ENCODE data around the gene DCST1. TPM values are rescaled to one million over a fixed set of nuclear protein-coding genes. Genes with fewer than 3 reads are reported as not detected.

Gene DCST1
- total and polyA plus RNA-seq, 2 of the 8 experiments (the other 6 are each of a cell fraction or from before 2014, with no cell fraction given) = not detected

DNA sequence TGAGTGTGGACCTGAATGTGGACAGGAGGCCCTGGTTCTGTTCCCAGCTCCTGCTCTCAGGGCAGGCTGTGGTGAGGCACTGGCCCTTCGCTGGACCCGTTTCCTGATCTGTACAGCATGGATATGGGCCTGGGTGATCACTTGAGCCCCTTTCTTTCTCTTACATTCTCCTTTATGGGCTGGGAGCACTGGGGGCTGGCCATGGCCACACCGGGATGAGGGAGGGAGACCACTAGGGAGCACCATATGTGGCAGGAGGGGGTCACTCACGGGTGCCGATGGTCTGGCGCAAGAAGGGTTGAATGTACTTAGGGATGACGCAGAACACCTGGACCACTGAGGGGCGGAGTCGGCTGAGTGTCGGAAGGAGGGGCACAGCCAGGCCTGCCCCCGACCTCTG, 2.7 kb upstream of the DCST1 start:
- Histone ChIP-seq H3K27me3 (replicated peaks in 1 of 4; ENCODE audit: control insufficient read depth in 3 of 4, extremely low read depth in 1 of 4, insufficient read depth in 3 of 4, low read length in 3 of 4) (peaks cover 0 to 3% (median 1%) of the 10 kb centered on the region in 4 experiments; a peak in 1 of 7 replicates), H4K5ac (ENCODE audit: insufficient read length, low read depth, low read length) (no peak overlapping the region), H3K9me3 (ENCODE audit: insufficient read depth in 2 of 2, low read depth in 1 of 2, low read length in 1 of 2) (no peaks in the 10 kb centered on the region), H3K79me1 (ENCODE audit: low read depth, low read length) (no peaks in the 10 kb centered on the region), H3K9ac (replicated peaks in 1 of 4; ENCODE audit: extremely low read depth in 1 of 4, low read depth in 3 of 4, low read length in 3 of 4) (no peak overlapping the region), H2AFZ (ENCODE audit: low read length) (no peak overlapping the region), H3K23ac (ENCODE audit: insufficient read length) (no peak overlapping the region), H2BK120ac (replicated peaks; ENCODE audit: low read depth, low read length) (no peak overlapping the region), H3K4me3 (ENCODE audit: extremely low read depth in 1 of 4, insufficient read depth in 2 of 4, low read depth in 3 of 4, low read length in 4 of 4) (no peak overlapping the region), H3K14ac (ENCODE audit: insufficient read length) (no peak overlapping the region), H3K4me2 (ENCODE audit: insufficient read depth in 1 of 2, low read depth in 2 of 2, low read length in 2 of 2) (no peak overlapping the region), H2BK5ac (ENCODE audit: low read depth, low read length) (no peak overlapping the region; the same call in 1 of the 2 replicates), H2BK12ac (ENCODE audit: low read depth, low read length) (no peak overlapping the region), H3K4me1 (replicated peaks in 1 of 4; ENCODE audit: control insufficient read depth in 3 of 4, insufficient read depth in 4 of 4, low read length in 3 of 4) (peaks cover 0 to 5% (median 0%) of the 10 kb centered on the region in 4 experiments; a peak in 2 of 7 replicates), H2BK20ac (ENCODE audit: low read length) (no peak overlapping the region), H3K79me2 (ENCODE audit: control insufficient read depth in 1 of 2, insufficient read depth in 2 of 2, low read length in 2 of 2) (no peaks in the 10 kb centered on the region), H3K27ac (ENCODE audit: low read depth, low read length) (no peak overlapping the region), H3K4ac (replicated peaks; ENCODE audit: insufficient read length, low read depth, low read length) (no peak overlapping the region), H3K56ac (replicated peaks; ENCODE audit: insufficient read length, low read depth, low read length) (no peak overlapping the region), H3K23me2 (ENCODE audit: low read depth, low read length) (no peaks in the 10 kb centered on the region), H2AK5ac (ENCODE audit: low read depth, low read length) (no peak overlapping the region), H4K8ac (ENCODE audit: extremely low read depth, insufficient read depth, low read length) (no peak overlapping the region), H3K36me3 (ENCODE audit: control insufficient read depth in 2 of 4, insufficient read depth in 4 of 4, low read length in 3 of 4) (no peaks in the 10 kb centered on the region), H2BK15ac (ENCODE audit: low read length) (no peak overlapping the region), H4K20me1 (replicated peaks in 1 of 2; ENCODE audit: control insufficient read depth in 1 of 2, insufficient read depth in 2 of 2, low read length in 2 of 2) (no peaks in the 10 kb centered on the region), H4K91ac (replicated peaks; ENCODE audit: insufficient read length, low read length) (no peak overlapping the region), H3K18ac (ENCODE audit: extremely low read depth, low read length) (no peak overlapping the region)
- POLR2A ChIA-PET (ENCODE audit: partially characterized antibody) = interaction anchor here (2.0 to 8.8 kb wide), 2 partner anchors 11 to 13 kb away, joined by 5 to 60 read pairs; no protein-coding TSS in a partner anchor
- FAIRE-seq = no peak
- 92% methylated on average over 11 of the region's 11 CpGs; no CpG with 5 or more reads in 1 of the 2 experiments for WGBS, 2 experiments (ENCODE audit: extremely low coverage in 1 of 2, insufficient coverage in 1 of 2, insufficient read length in 1 of 2, insufficient replicate concordance in 2 of 2, low coverage in 1 of 2, low lambda C conversion rate in 2 of 2, missing lambda C conversion rate in 1 of 2)
- no peak for DNase-seq (ENCODE audit: low read depth in 1 of 2, low spot score in 2 of 2)
- CTCF ChIA-PET (ENCODE audit: partially characterized antibody) = interaction anchor here (1.4 to 9.5 kb wide), 5 partner anchors 8 to 31 kb away, joined by 3 to 76 read pairs (median 19); no protein-coding TSS in a partner anchor
- TF ChIP-seq GABPA (IDR thresholded peaks at IDR 0.05; ENCODE audit: borderline replicate concordance, insufficient read depth, low read length) (no peak), CEBPB (IDR thresholded peaks at IDR 0.05; ENCODE audit: low read depth, low read length) (no peak), ATF3 (IDR thresholded peaks at IDR 0.05; ENCODE audit: insufficient read depth, low read depth, low read length) (no peak), NANOG (IDR thresholded peaks at IDR 0.05; ENCODE audit: insufficient read depth, low read depth, low read length, poor library complexity, severe bottlenecking) (no peak), TBP (IDR thresholded peaks at IDR 0.05; ENCODE audit: low read depth, low read length) (no peak), BACH1 (IDR thresholded peaks at IDR 0.05; ENCODE audit: low read length) (no peak), SUZ12 (IDR thresholded peaks at IDR 0.05; ENCODE audit: low read length) (no peak), SRF (IDR thresholded peaks at IDR 0.05; ENCODE audit: low read depth, low read length) (no peak), SIX5 (IDR thresholded peaks at IDR 0.05; ENCODE audit: low read depth, low read length) (no peak), GTF2F1 (IDR thresholded peaks at IDR 0.05; ENCODE audit: borderline replicate concordance, low read depth, low read length) (no peak), NRF1 (IDR thresholded peaks at IDR 0.05; ENCODE audit: low read depth, low read length) (no peak), CBX8 (IDR thresholded peaks at IDR 0.05; ENCODE audit: borderline replicate concordance, low read depth, low read length) (no peak), EGR1 (IDR thresholded peaks at IDR 0.05; ENCODE audit: borderline replicate concordance, low read depth, low read length) (no peak), CBX5 (IDR thresholded peaks at IDR 0.05; ENCODE audit: low read depth, low read length) (no peak)
